Measurements from ENCODE around the gene FKBP14. TPM values are rescaled to one million over a fixed set of nuclear protein-coding genes. Genes with fewer than 3 reads are reported as not detected.

The FKBP14 gene
- total RNA-seq, 2 experiments from 2014 or later: 6.6 to 6.7 TPM

DNA sequence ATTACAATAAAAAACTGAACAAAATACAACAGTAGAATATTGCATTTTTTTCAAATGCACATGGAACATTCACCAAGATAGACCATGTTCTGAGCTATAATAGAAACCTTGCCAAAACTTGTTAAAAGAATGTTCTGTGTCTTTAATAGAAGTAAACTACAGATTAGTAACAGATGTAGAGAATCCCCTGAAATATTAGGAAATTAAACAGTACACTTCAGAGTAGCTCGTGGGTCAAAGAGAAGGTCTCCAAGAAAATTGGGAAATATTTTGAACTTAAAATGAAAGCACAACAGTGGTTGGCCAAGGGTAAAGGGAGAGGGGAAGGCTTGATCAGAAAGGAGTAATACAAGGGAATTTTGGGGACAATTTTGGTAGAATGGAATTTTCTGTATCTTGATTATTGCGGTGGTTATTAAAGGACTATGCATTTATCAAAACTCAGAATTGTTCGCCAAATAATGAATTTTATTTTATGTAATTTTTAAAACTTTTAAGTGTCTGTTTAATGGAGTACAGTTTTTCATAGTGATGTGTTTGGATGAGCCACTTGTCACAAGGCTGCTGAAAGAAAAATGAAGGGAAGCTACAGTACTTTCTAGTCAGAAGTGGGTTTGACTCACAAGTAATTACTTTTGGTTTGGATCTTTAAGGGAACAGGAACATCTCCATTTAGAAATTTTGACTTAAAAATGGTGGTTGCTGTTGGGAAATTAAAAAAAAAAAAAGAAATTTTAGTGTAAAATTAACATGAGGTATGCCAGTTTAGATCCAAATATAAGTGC, 11.9 kb upstream of the FKBP14 start:
- CTCF ChIA-PET: no interaction called here
- POLR2A ChIA-PET: no interaction called here

DNA sequence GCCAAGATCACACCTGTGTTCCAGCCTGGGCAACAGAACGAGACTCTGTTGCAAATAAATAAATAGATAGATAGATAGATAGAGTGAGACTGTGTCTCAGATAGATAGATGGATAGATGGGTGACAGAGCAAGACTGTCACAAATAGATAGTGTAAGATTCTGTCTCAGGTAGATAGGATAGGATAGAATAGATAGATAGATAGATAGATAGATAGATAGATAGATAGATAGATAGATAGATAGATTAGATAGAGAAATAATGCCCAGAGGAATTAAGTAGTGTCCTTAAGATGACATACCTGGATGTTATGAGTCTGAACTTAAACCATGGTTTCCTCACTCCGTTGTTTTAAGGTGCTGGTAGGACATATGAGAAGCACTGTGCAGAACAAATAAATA, 9.7 kb upstream of the FKBP14 start:
- CTCF ChIA-PET: no interaction called here
- POLR2A ChIA-PET: no interaction called here

DNA sequence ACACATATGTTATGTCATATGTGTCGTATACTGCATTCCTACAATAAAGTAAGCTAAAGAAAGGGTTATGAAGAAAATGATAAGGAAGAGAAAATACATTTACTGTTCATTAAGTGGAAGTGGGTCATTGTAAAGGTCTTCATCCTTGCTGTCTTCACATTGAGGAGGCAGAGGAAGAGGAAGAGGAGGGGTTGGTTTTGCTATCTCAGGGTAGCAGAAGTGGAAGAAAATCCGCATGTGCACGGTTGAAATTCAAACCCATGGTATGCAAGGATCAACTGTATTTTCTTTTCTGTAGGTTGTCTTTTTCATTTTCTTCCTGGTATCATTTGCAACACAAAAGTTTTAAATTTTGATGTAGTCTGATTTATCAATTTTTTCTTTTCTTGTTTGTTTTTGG, 8.0 kb upstream of the FKBP14 start:
- POLR2A ChIA-PET: no interaction called here
- CTCF ChIA-PET: no interaction called here

DNA sequence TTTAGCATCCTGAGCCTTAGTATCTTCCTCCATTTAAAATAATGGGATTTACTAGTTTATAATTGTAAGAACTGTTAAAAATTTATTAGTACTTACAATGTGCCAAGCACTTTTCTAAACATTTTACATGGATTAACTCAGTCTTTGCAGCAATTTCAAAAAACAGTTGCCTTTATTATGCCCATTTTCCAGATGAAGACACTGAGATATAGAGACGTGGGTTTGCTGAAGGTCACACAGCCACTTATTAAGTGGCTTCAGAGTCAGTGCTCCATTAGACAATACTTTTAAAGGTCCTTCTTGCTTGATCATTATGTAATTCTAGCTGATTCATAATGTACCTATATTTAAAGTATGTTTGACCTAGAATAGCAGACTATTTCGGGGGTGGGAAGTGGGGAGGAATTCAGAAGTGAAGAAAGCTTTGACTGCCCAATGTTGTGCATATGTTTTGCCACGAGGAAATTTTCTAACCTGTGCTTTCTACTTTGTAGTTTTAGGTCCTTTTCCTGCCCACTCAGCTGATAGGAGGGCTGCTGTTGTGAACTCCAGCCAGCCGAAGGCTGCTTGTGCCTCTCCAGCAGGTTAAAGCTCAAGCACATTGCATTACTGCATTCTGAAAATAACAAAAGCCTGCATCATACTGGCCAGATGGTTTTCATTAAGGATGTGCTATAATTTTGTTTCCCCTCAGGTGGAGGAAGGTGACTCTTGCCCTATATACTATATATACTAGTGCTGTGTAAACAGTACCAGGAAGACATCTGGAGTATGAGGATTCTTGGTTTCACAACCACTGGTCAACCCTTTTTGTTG, 6.0 kb upstream of the FKBP14 start:
- ChIA-PET CTCF (no interaction called here), POLR2A (no interaction called here)

DNA sequence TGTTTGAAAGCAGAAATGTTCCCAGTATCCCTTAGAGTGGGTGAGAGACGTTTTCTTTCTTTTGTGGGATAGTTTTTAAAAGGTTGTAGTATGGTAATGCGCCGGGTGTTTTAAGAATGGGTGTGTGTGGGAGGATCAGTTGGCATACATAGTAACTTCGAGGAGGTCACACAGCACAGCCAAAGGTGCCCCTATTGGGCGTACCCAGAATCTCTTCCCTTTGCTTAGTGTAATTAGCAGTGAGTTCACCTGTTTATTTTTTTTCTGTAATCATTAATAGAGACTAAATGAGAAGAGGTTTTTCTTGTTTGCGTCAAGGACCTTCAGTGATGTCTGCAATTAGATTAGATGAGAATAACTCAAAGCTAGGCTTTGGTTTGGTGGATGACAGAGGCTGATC, 3.2 kb upstream of the FKBP14 start:
- ChIA-PET POLR2A (no interaction called here), CTCF (no interaction called here)

DNA sequence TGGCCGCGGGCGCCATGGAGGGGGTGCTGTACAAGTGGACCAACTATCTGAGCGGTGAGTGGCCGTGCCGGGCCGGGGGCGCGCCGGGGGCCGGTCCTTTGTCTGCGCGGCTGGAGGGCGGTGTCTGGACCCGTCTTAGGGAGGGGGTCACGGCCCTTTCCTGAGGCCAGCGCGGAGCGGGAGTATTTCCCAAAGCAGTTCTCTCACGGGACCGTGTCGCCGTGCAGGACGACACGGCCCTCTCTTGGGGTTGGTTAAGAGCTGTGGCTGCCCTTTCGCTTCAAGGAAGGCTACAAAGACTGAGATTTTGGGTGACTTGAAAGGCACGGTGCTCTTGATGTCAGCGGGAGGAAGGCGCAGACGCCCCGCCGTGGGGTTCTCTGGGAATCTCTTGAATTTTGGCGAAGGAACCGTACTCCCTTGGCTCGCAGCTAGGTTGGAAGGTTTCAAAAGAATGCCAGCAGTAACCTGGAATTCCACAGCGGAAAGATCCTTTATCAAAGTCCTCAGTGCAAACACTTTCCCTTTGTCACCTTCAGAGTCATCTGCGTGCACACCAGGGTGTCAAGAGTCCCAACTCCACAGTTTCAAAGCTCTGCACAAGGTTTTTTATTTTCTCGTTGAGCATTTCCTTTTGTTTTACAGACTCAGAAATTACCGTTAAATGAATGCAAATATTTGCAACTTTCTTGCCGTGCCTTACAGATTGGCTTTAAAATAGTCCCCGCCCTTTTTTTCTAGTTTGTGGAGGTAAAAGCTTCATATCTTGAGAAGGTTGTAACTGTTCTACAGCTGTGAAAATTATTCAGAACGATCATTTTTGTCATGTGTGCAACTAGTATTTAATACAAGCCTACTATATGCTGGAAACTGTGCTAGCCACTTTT, 2.5 kb upstream of the FKBP14 start:
- POLR2A ChIA-PET: interaction anchor here (0.9 kb wide), 1 partner anchor 106 kb away, joined by 3 read pairs; no protein-coding TSS in a partner anchor

DNA sequence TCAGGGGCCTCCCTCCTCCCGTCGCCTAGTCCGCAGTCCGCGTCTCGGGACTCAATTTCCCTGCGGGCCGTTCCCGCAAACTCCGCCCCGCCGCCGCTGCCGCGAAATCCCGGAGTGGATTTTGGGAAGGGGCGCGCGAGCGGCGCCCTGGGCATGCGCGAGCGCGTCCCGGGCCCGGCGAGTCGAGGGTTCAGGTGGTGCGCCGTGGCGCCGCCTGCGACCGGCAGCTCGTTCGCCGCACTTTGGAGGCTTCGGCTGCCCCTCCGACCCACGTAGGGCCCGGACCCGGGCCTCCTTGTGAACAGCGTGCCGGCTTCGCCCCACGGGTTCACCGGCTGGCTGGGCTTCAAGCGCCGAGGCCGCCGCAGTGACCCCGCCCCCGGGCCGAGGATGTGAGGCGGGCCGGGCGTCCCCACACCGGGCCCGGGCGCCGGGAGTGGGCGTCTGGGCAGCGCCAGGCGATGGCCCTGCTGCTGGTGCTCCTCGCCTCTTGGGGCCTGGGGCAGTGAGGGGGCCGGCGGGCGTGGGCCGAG, 1.8 kb upstream of the FKBP14 start, which contains the start of gene PLEKHA8:
Gene PLEKHA8, plus strand, starts transcription at position 197 of the 533 bp plus-strand sequence. CDS start 351 bp downstream, outside the sequence.
- POLR2A ChIA-PET: interaction anchor here (0.9 to 1.1 kb wide), 2 partner anchors 107 to 566 kb away, joined by 3 read pairs; no protein-coding TSS in a partner anchor
- CTCF ChIA-PET: no interaction called here

More for the DNA sequence above, 2.5 kb upstream of the FKBP14 start:
- CTCF ChIA-PET: no interaction called here

DNA sequence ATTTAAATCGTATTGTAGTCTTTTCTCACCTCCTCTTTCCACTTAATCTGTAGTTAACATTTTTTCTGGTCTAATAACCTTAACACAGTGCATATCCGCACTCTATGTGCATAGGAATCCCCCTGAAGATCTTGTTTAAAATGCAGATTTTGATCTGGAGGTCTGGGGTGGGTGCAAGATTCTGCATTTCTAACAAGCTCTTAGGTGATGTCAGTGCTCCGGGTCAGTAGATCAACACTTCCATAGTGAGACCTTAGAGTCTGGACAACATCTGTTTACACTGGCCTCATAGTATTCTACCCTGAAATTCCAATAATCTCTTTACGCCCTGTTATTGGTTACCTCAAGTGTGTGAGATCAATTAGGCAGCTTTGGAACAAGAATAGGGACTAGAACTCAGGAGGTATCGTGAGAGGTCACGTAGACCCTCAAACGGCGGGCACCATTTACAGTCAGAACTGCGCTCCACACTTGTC, 1.3 kb upstream of the FKBP14 start:
- ChIA-PET CTCF (no interaction called here), POLR2A (interaction anchor here (0.9 to 1.1 kb wide), 2 partner anchors 108 to 566 kb away, joined by 3 read pairs; no protein-coding TSS in a partner anchor)

DNA sequence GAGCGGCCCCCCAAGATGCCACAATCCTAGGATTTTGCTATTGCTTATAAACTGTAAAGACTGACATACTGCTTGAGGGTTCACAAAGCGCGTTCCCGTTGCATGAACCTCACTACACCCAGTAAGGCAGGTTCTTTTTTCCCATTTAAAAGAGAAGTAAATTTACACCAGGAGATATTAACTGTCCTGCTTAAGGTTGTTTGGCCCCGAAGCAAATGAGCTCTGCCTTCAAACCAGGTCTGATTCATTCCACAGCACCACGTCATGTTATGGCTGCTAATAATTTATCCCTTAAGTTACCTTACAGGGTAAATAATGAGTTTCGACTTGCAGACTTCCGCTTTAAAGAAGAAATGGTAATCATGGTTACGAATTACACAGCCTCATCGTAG, 559 bp upstream of the FKBP14 start:
- ChIA-PET POLR2A (interaction anchor here (1.1 kb wide), 1 partner anchor 567 kb away, joined by 3 read pairs; no protein-coding TSS in a partner anchor), CTCF (no interaction called here)

DNA sequence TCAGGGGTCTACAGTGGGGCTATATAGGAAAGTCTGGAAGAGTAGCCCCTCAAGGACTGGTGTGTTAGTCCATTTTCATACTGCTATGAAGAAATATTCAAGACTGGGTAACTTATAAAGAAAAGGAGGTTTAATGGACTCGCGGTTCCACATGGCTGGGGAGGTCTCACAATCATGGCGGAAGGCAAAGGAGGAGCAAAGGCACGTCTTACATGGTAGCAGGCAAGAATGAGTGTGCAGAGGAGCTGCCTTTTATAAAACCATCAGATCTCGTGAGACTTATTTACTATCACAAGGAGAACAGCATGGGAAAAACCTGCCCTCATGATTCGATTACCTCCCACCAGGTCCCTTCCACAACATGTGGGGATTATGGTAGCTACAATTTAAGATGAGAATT, 3.0 kb downstream of the FKBP14 start:
- ChIA-PET POLR2A (no interaction called here), CTCF (no interaction called here)

DNA sequence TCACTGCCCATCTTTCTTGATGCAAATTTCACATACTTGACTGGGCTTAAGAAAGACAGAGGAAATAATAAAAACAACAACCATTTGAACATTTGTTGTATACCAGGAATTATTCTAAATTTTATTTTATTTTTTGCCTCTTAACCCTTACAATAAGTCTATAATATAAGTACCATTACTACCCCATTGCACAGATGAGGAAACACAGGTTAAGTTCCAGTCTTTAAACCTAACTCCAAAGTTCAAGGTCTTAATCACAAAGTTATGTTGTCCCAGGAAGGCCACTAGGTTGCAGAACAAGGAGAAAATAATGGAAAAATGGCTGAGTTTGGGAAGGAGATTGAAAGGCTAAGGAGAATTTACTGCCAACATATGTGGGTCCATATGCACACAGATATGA, 3.5 kb downstream of the FKBP14 start:
- ChIA-PET POLR2A (no interaction called here), CTCF (no interaction called here)

DNA sequence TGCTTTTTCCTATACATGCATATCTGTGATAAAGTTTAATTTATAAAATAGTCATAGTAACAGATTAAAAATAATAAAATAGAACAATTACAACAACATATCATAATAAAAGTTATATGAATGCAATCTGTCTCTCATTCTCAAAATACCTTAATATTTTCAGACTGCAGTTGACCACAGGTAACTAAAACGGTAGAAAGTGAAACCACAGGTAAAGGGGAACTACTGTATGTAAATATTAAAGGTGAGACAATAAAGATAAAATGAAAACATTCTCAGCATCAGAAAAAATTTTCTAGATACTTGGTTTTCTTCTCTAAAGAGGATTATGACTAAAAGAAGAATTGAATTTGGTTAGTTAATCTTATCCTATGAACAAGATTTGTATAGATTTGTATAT, 6.0 kb downstream of the FKBP14 start:
- CTCF ChIA-PET: no interaction called here
- POLR2A ChIA-PET: no interaction called here

DNA sequence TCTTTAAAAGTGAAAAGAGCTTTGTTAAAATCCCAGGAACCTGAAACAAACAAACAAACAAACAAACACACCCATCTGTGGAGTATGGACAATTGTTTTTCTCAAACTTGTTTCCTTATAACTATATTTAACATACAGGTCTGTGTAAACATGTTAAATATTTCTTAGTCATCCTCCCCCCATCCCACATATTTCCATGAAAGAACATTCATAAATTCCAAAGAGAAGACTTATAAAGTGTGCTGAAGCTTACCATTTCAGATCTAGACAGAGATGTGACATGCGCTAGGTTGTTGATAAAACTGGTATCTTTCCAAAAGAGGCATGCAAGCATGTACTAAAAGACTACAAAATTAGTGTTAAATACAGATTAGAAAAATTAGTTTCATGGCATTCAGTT, 6.5 kb downstream of the FKBP14 start:
- ChIA-PET CTCF (no interaction called here), POLR2A (no interaction called here)

DNA sequence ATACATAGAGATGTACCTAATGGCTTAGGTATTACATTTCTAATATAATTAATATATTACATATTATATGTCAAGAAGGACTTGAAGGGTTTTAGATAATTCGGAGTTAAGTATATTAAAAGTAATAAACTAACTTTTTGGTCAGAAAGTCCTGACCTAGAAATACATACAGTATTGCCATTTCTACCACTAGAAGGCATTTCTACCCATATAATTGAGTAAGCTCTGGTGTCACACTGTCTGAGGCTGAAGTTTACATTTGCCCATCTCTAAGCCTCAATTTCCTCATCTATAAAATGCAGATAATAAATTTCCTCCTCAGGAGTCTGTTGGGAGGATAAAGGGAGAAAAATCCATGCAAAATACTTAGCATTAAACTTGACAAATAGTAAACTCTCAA, 7.1 kb downstream of the FKBP14 start:
- CTCF ChIA-PET: no interaction called here
- POLR2A ChIA-PET: no interaction called here

DNA sequence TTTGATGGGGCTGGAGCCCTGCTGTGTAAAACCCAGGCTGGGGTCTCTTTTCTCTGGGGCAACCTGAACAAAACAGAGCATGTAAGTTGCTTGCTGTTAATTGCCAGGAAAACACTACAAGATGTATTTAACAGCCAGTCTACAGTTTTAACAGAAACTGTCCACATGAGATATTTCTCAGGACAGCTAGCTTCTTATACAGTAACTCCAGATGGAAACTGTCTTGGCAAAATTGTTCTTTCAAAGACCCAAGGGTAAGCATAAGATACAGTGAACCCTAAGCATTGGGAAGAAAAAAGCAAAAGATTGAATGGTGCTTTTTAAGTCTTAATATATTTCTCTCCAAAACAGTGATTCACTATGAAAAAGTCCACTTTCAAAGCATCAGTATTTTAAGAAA, 8.1 kb downstream of the FKBP14 start:
- ChIA-PET POLR2A (no interaction called here), CTCF (no interaction called here)

DNA sequence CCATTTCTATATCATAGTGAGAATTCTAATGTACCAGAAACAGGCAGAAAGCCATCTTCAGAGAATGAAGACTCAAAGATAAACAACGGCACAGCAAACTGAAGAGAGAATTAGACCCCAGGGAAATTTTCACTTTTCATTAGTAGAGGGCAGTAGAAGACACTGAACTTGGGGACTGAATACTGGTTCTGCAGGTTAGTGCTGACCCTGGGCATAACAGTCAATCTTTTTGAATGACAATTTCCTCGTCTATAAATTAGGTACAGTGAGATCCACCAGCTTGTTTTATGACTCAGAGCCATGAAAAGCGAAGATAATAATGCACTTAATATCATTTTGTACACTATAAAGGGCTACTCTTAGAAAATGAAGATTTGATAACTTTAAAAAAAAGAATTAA, 13.7 kb downstream of the FKBP14 start:
- CTCF ChIA-PET: no interaction called here
- POLR2A ChIA-PET: no interaction called here

DNA sequence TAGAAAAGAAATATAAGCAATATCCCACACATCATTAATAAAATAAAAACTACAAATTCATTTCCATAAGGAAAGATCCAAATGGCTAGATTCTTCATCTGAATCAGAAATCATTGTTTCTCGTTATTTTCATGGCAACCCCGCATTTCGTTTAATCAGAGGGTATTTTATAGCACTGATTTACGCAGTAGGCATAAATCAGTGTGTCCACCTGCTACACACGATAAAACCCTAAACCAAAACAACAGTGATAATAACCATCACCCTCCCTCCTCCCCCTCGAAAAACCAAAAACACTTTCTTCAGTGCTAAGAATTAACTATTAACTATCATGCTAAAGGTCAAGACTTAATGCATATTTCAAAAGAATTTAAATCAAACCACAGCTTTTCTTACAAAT, 16.5 kb downstream of the FKBP14 start:
- POLR2A ChIA-PET: no interaction called here
- CTCF ChIA-PET: no interaction called here

DNA sequence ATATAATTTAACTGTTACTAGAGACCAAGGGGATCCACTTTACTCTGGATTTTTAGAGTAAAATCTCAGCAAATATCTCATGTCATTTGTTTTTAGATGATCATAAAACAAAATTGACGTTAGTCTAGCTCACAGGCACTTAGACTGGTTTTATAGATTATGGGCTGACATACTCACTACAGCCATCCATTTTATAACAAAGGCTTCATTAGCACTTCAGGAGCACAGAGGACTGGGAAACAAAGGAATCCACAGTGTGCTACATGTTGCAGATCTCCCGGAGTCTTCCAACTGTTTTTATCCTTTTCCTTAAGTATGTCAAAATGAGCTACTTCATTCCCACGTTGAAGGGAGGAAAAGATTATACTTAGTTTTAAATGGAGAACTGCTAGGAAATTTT, 21.0 kb downstream of the FKBP14 start:
- ChIA-PET POLR2A (no interaction called here), CTCF (no interaction called here)

DNA sequence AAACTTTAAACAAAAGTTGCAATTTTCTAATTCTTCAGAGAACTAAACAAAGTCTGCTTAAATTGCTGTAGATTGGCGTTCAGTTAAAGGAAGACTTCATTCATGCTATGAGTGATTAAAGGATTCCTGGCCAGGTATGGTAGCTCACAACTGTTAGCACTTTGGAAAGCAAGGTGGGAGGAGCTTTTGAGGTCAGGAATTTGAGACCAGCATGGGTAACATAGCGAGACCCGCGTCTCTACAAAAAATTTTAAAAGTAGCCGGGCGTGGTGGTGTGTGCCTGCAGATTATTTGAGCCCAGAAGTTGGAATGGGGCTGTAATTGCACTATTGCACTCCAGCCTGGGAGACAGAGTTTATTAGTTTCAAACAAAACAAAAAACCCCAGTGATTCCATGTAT, 23.4 kb downstream of the FKBP14 start:
- CTCF ChIA-PET: no interaction called here
- POLR2A ChIA-PET: interaction anchor here (0.7 kb wide), 1 partner anchor 111 kb away, joined by 4 read pairs; no protein-coding TSS in a partner anchor

DNA sequence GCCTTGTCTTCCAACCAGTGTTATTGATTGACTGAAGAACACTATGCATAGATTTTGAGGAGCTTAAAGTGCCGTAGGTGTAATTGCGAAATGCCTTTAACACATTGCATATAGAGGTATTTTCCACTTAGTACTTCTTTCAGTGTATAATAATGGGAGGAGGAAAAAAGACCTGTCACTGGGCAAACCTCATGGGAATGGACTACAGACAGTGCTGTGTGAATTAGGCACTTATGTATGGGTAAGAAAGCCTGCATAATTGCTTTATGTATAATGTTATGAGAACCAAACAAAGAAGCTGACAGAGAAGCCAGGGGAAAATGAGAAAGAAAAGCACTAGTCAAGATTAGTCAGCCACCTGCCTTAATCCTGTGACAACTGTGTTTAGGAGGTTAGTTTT, 24.5 kb downstream of the FKBP14 start:
- ChIA-PET POLR2A (no interaction called here), CTCF (no interaction called here)

Data from activated CD8-positive, alpha-beta memory T cell treated with anti-CD3 and anti-CD28 coated beads for 36 hours (primary cell).